MM.1S (cell line): ENCODE measurements around the gene ACTR3.

Experiments
- CTCF ChIP-seq: fragments of 300-600 bp; sonication (generic); IDR thresholded peaks from 2 replicates; pipeline ENCODE4 v1.5.1; 2016; ENCODE audit warnings: antibody characterized with exemption, low read length, mixed read lengths
- EZH2 ChIP-seq: fragments of 300-600 bp; sonication (generic); optimal IDR thresholded peaks from 2 replicates; pipeline ENCODE3; 2017; ENCODE audit warnings: low read depth, mild to moderate bottlenecking, antibody characterized with exemption, low read length, mixed read lengths

DNA sequence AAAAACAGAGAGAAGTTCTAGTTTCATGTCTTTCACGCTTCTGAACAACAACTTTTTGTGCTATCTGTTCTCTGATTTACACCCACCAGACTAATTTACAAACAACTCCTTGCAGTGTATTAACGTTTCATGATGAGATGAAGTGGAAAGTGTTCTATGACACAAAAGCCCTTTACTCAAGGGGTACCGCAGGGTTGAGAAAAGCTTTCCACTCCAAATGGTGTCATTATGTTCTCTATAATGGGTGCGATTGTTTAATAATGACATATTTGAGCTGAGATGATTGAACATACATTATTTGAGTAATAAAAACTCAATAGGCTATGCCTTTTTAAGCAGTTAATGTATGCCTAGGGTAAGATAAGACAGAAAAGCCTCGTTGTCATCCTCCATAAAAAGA is 76.3 kb downstream of the ACTR3 start:
- TF ChIP-seq CTCF (no peak), EZH2 (no peak)
